HuH-7.5 (cell line): ENCODE measurements around the gene GPC6.

Experiments used
- DNase-seq: peaks from one replicate; pipeline ENCODE4 v3.0.0; 2011; ENCODE audit warnings: low spot score

GPC6 gene

GRCh38 chr13:93775507-93776108, 549.0 kb downstream of the GPC6 start:
- no peak for DNase-seq

- no peak for DNase-seq
Measured at GRCh38 chr13:93776936-93777335, 550.3 kb downstream of the GPC6 start.

DNA sequence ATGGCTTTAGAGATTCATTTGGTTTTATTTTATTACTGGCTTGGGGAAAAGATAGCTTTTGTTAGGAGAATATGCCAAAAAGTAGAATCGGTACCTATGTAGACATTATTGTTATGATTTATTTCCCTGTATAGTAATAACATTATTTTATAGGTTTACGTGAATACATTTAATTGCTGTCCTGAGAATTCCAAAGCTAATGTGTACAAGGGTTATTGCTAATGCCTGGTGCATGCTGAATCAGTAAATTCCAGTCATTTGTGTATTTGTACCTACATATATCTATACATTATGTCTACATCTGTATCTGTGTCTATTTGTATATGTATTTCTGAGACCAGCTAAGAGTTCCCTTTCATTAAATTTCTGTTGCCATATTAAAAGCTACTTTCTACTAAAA, 550.9 kb downstream of the GPC6 start:
- no peak for DNase-seq

GRCh38 chr13:93778548-93778947, 551.9 kb downstream of the GPC6 start:
- no peak for DNase-seq

GRCh38 chr13:93784191-93784590, 557.6 kb downstream of the GPC6 start:
- DNase-seq: no peak

DNA sequence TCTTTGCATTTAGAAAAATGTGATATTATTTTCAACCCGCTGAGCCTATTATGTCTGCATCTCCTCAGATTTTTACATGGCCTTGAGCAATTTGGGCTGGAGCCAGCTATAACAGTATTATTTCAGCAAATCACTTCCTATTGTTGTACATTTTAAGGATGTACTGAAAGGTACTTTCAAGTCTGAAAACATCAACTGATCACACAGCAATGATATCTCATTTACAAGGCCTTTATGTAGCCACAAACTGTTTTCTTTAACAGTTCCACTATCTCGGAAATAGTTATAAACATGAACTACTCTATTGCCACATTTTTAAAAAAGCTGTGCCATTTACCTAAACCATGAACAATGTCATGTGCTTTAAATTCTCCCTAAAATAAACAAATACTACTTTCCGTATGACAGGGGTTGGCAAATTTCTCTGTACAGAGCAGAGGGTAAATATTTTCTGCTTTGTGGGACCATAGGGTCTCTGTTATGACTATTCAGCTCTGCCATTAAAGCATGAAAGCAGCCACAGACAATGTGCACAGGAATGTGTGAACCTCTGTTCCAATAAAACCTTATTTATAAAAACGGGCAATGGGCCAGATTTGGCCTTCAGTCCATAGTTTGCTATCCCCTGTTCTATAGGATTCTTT, 560.4 kb downstream of the GPC6 start:
- no peak for DNase-seq

DNA sequence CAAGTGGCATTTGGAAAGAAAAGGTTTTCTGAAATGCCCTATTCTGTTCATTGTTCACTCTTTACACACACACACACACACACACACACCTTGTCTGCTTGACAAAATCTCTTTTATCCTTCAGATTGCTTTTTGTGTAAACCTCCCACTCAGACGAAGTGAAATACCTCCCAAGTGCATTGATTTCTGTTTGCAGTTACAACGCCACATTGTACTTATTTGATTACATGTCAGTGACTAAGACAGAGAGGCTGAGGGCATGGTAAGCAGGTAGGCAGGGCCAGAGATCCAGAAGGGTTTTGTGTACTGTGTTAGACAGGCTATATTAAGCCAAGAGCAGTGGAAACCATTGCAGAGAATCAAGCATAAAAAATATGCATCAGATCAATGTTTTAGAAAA, 561.8 kb downstream of the GPC6 start:
- no peak for DNase-seq

GRCh38 chr13:93789058-93789457, 562.5 kb downstream of the GPC6 start:
- no peak for DNase-seq

- DNase-seq: no peak
Measured at GRCh38 chr13:93794197-93794885, 567.7 kb downstream of the GPC6 start.

- no peak for DNase-seq
Measured at GRCh38 chr13:93797463-93797862, 570.9 kb downstream of the GPC6 start.

DNA sequence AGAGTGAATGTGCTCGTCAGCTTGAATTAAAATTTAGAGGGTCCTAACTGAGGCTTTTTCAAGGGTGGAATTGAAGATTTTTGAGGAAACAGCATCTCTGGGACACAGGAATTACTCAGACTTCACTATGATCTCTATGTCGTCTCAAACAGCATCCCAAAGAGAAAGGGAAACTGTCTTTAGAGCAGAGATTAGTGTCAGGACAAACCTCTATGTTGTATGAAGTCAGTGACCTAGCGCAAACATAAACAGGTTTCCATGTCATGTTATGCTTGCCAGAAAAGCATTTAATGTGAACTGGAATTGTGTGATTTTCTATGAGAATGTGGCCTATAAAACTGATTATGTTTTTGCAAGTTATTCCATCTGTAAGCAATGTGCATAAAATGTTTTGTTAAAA, 573.7 kb downstream of the GPC6 start:
- no peak for DNase-seq

GRCh38 chr13:93805736-93806135, 579.1 kb downstream of the GPC6 start:
- no peak for DNase-seq

- no peak for DNase-seq
Measured at GRCh38 chr13:93806861-93807260, 580.3 kb downstream of the GPC6 start.

DNA sequence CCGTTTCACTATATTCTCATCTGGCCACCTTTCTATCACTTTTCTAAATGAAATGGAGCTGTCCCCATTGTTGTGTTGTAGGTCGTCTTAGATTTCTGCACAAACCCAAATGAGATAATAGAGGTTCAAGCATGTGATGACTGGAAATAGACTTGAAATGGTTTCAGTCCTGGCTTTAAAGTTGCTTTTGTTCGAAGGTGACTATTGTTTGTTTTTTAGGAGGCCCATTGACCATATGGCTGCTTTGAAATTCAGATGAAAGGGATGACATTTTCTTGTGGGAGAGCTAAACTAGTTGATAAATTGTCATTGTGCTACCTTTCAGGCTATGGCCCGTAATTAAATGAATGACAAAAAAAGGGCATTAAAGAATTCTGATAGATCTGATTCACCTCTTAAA, 583.7 kb downstream of the GPC6 start:
- DNase-seq: no peak

DNA sequence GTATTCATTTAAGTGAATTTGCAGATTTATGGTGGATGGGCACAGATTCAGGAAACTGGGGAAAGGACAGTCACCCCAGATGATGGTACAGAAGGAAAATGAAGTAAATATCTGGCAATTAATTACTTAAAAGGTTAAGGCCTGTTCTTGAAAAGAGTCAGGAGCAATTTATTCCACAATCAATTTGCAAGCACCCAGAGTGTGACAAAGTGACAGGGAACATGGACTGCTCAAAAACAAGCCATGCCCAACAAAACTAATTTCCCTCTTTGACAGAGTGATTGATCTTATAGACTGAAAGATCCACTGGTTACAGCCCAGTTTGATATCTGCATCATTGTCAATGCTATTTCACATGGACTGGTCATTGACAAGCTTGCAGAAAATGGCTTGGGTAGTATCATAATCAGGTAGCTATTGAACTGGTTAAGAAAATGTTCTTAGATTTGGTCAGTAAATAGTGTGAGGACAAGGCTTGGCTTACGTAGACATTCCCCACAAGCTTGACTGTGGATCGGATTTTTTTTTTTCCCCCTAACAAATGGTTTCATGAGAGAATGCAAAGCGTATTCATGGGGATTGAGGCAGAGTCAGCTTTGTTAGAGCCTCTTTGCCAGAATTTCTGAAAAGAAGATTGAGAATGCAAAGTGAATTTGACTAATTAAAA, 584.6 kb downstream of the GPC6 start:
- no peak for DNase-seq

GRCh38 chr13:93811738-93812112, 585.1 kb downstream of the GPC6 start:
- no peak for DNase-seq

- DNase-seq: no peak
Measured at GRCh38 chr13:93814658-93815057, 588.1 kb downstream of the GPC6 start.

DNA sequence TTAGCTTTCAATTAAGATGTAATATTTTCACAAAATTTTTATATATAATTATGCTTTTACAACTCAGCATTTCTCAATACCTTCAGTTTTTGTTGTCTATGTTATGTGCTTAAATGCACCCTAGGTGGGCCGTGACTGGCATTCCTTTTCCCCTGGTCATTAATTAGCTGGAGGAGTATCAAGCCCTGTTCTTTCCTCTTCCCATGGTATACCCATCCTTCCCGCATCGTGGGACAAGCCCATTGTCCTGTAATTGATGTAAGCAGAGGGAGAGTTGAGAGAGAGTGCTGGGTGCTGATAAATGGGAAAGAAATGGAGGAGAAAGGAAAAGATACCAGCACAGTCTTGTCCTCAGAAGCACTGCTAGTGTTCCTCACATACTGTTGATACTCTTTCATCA, 591.7 kb downstream of the GPC6 start:
- no peak for DNase-seq

DNA sequence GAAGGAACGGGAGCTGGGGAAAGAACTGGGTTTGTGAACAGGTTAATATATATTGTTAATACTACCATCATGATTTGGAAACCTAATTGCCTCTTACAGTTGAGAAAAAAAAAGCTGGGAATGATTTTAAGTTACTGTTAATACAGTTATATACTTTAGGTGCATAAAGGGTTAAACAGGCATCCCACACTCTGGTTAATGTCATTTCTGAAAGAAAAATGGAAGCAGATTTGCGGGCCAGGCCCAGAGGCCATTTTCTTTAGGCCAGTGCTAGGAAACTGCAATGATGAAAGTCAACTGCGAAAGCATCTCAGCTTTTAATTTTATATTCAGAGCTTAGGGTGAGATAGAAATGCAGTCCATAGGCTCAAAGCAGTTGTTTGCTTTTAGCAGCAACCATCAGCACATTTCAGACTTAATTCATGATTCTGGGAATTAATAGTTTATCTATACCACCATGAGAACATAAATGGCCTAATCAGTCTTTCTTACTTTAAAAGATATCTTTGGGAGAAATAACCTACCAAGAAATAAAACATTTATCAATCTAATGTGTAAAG, 592.8 kb downstream of the GPC6 start:
- DNase-seq: no peak

DNA sequence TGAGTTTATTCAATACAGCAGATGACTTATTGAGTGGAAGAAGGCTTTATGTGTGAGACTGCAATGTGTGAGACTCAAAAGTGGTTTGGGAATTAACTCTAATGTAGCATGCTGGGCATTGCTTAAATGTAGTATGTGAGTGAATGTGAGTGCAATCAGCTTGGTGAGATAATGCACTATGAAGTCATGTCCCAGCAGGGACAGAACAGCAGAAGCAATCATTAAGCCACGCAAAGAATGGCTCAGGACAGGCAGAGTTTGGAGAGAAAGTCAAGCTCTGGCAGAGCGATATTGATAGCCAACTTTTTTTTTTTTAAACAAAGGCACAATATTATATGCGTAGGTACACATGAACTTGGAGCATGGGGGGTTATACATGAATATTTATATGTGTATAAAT, 597.7 kb downstream of the GPC6 start:
- DNase-seq: no peak

DNA sequence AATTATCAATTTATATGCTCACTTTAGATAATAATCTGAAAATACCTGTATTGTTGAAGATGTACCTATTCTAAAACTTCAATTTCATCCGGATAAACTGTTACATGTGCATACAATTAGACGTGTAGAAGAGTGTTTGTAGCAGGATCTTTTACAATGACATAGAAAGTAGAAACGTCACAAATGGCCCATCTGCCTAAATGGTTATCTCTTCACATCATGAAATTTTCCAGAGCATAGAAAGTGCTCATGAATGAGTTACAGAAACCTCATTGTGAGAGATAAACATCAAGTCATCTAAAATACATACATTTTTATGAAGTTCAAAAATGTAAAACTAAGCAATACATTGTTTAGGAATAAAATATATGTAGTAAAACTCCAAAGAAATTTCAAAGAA, 607.4 kb downstream of the GPC6 start:
- no peak for DNase-seq

GRCh38 chr13:93843082-93843481, 616.5 kb downstream of the GPC6 start:
- DNase-seq: no peak

- peak; percentile 3 for DNase-seq
Measured at GRCh38 chr13:93847162-93847561, 620.6 kb downstream of the GPC6 start.
